AG10803 (cell line): ENCODE results near the gene ITGA1.
"Not testable (repeated sequence)": the region's sequence is repeated elsewhere in the genome, so short reads cannot be mapped to it uniquely, and the experiment has no call there.

ENCODE experiments used
- DNase-seq: peaks from one replicate; pipeline ENCODE4 v3.0.0; 2010; ENCODE audit warnings: low read depth
- H3K4me3 ChIP-seq: 2 replicates; pipeline ENCODE4 v1.5.1; 2011; ENCODE audit warnings: mild to moderate bottlenecking, low read length, control low read depth
- CTCF ChIP-seq: conservative IDR thresholded peaks from 2 replicates; pipeline ENCODE4 v1.5.1; 2011; ENCODE audit warnings: mild to moderate bottlenecking, low read length, control low read depth, inconsistent platforms

The ITGA1 gene

GRCh38 chr5:52846182-52846842, 58.6 kb downstream of the ITGA1 start:
- peak; percentile 77 for DNase-seq
- TF ChIP-seq CTCF: no peak
- no peak overlapping the region for H3K4me3 ChIP-seq

- H3K4me3 ChIP-seq, DNase-seq: not testable (repeated sequence)
Observed at GRCh38 chr5:52848688-52849087, 61.0 kb downstream of the ITGA1 start.

GRCh38 chr5:52849544-52849943, 61.8 kb downstream of the ITGA1 start:
- H3K4me3 ChIP-seq: no peak overlapping the region
- no peak for TF ChIP-seq CTCF
- DNase-seq: no peak

GRCh38 chr5:52853650-52854049, 65.9 kb downstream of the ITGA1 start:
- DNase-seq: peak; percentile 85

GRCh38 chr5:52854301-52854700, 66.6 kb downstream of the ITGA1 start:
- H3K4me3 ChIP-seq: no peak overlapping the region
- TF ChIP-seq CTCF: no peak
- DNase-seq: no peak

More at GRCh38 chr5:52853650-52854049, 65.9 kb downstream of the ITGA1 start:
- peak; percentile 24 for TF ChIP-seq CTCF
- no peak overlapping the region for H3K4me3 ChIP-seq

- TF ChIP-seq CTCF: no peak
- no peak for DNase-seq
- H3K4me3 ChIP-seq: no peak overlapping the region
Observed at GRCh38 chr5:52854949-52855348, 67.2 kb downstream of the ITGA1 start.

- DNase-seq: peak; percentile 75
- no peak overlapping the region for H3K4me3 ChIP-seq
- no peak for TF ChIP-seq CTCF
Observed at GRCh38 chr5:52856564-52856963, 68.8 kb downstream of the ITGA1 start.

- H3K4me3 ChIP-seq: no peak overlapping the region
- TF ChIP-seq CTCF: no peak
- DNase-seq: peak; percentile 81
Observed at GRCh38 chr5:52859628-52860027, 71.9 kb downstream of the ITGA1 start.
